H9 (cell line): ENCODE data around the gene C10orf71. TPM values are rescaled to one million over a fixed set of nuclear protein-coding genes. Genes with fewer than 3 reads are reported as not detected.

Experiments
- DNase-seq: peaks from one replicate; pipeline ENCODE4 v3.0.0-alpha.2; 2017
- H2AFZ ChIP-seq: one replicate; pipeline ENCODE4 v1.6.1; 2013; ENCODE audit warnings: mild to moderate bottlenecking, low read length, control low read depth, moderate library complexity
- H2AK5ac ChIP-seq: 2 replicates; pipeline ENCODE4 v1.6.1; 2013; ENCODE audit warnings: low read length, control low read depth, mixed read lengths; ENCODE audit not compliant: insufficient read length
- H2BK120ac ChIP-seq: one replicate; pipeline ENCODE4 v1.6.1; 2013; ENCODE audit warnings: low read depth, mild to moderate bottlenecking, low read length, control low read depth, inconsistent platforms; ENCODE audit not compliant: poor library complexity, severe bottlenecking
- H2BK12ac ChIP-seq: 2 replicates; pipeline ENCODE4 v1.6.1; 2013; ENCODE audit warnings: low read length, control low read depth, mixed read lengths, low read depth; ENCODE audit not compliant: insufficient read length
- H2BK15ac ChIP-seq: 2 replicates; pipeline ENCODE4 v1.6.1; 2013; ENCODE audit warnings: low read depth, low read length, control low read depth
- H2BK20ac ChIP-seq: one replicate; pipeline ENCODE4 v1.6.1; 2013; ENCODE audit warnings: low read depth, mild to moderate bottlenecking, low read length, control low read depth, inconsistent platforms; ENCODE audit not compliant: poor library complexity, severe bottlenecking
- H2BK5ac ChIP-seq: 2 replicates; pipeline ENCODE4 v1.6.1; 2013; ENCODE audit warnings: low read length, control low read depth, mixed read lengths; ENCODE audit not compliant: insufficient read length
- H3K14ac ChIP-seq: 2 replicates; pipeline ENCODE4 v1.6.1; 2013; ENCODE audit warnings: low read length, control low read depth; ENCODE audit not compliant: insufficient read depth
- H3K18ac ChIP-seq: 2 replicates; pipeline ENCODE4 v1.6.1; 2013; ENCODE audit warnings: low read depth, mild to moderate bottlenecking, mixed read lengths, low read length, control low read depth; ENCODE audit not compliant: insufficient read length
- H3K23ac ChIP-seq: 2 replicates; pipeline ENCODE4 v1.6.1; 2013; ENCODE audit warnings: low read length, control low read depth, mixed read lengths, low read depth; ENCODE audit not compliant: insufficient read length
- H3K23me2 ChIP-seq: 2 replicates; pipeline ENCODE4 v1.6.1; 2013; ENCODE audit warnings: low read depth, mild to moderate bottlenecking, mixed read lengths, low read length, control low read depth; ENCODE audit not compliant: insufficient read length, poor library complexity, severe bottlenecking
- H3K27ac ChIP-seq: 2 replicates; pipeline ENCODE4 v1.5.1; 2013; ENCODE audit warnings: low read length, control low read depth, mixed read lengths, low read depth; ENCODE audit not compliant: insufficient read length
- H3K27me3 ChIP-seq: 2 replicates; pipeline ENCODE4 v1.6.1; 2013; ENCODE audit warnings: low read length, control low read depth, inconsistent platforms; ENCODE audit not compliant: insufficient read depth
- H3K4ac ChIP-seq: 2 replicates; pipeline ENCODE4 v1.6.1; 2013; ENCODE audit warnings: low read depth, mild to moderate bottlenecking, control low read depth, inconsistent platforms, low read length, moderate library complexity
- H3K4me1 ChIP-seq: 2 replicates; pipeline ENCODE4 v1.6.1; 2013; ENCODE audit warnings: low read length, control low read depth, inconsistent platforms; ENCODE audit not compliant: insufficient read depth
- H3K4me2 ChIP-seq: 2 replicates; pipeline ENCODE4 v1.6.1; 2013; ENCODE audit warnings: low read length, control low read depth, mixed read lengths; ENCODE audit not compliant: insufficient read length, insufficient read depth
- H3K56ac ChIP-seq: 2 replicates; pipeline ENCODE4 v1.6.1; 2013; ENCODE audit warnings: low read depth, mild to moderate bottlenecking, mixed read lengths, low read length, control low read depth; ENCODE audit not compliant: insufficient read length
- H3K79me1 ChIP-seq: 2 replicates; pipeline ENCODE4 v1.6.1; 2013; ENCODE audit warnings: low read depth, mild to moderate bottlenecking, moderate library complexity, low read length, control low read depth, inconsistent platforms; ENCODE audit not compliant: insufficient read depth, poor library complexity, severe bottlenecking
- H3K79me2 ChIP-seq: 2 replicates; pipeline ENCODE4 v1.6.1; 2013; ENCODE audit warnings: low read length, control low read depth, inconsistent platforms; ENCODE audit not compliant: insufficient read depth
- H3K9ac ChIP-seq: 2 replicates; pipeline ENCODE4 v1.6.1; 2013; ENCODE audit warnings: low read length, control low read depth, mixed read lengths; ENCODE audit not compliant: insufficient read length; ENCODE audit errors: extremely low read depth
- H3K9me3 ChIP-seq: one replicate; pipeline ENCODE4 v1.6.1; 2013; ENCODE audit warnings: low read depth, low read length, inconsistent platforms; ENCODE audit not compliant: control insufficient read depth
- H3T11ph ChIP-seq: one replicate; pipeline ENCODE4 v1.6.1; 2013; ENCODE audit warnings: mild to moderate bottlenecking, low read length, control low read depth, inconsistent platforms
- H4K20me1 ChIP-seq: one replicate; pipeline ENCODE4 v1.6.1; 2013; ENCODE audit not compliant: control insufficient read depth, insufficient read length, insufficient read depth
- H4K5ac ChIP-seq: 2 replicates; pipeline ENCODE4 v1.6.1; 2013; ENCODE audit warnings: low read depth, mild to moderate bottlenecking, mixed read lengths, low read length, control low read depth; ENCODE audit not compliant: insufficient read length
- H4K8ac ChIP-seq: replicated peaks from 2 replicates; pipeline ENCODE4 v1.6.1; 2013; ENCODE audit warnings: low read length, control low read depth, mixed read lengths, low read depth; ENCODE audit not compliant: insufficient read length
- H4K91ac ChIP-seq: 2 replicates; pipeline ENCODE4 v1.6.1; 2013; ENCODE audit warnings: low read depth, mild to moderate bottlenecking, moderate library complexity, mixed read lengths, low read length, control low read depth; ENCODE audit not compliant: insufficient read length
- H3K27ac Mint-ChIP-seq, 3 experiments: 2 replicates in 2 of 3; 3 replicates in 1 of 3; pipeline ENCODE4 v1.8.0; 2020 to 2021; ENCODE audit warnings: mixed read lengths in 3 of 3, mild to moderate bottlenecking in 1 of 3, moderate library complexity in 1 of 3
- H3K27me3 Mint-ChIP-seq: 2 replicates; pipeline ENCODE4 v1.8.0; 2021; ENCODE audit warnings: low read depth, mild to moderate bottlenecking, moderate library complexity, mixed read lengths
- H3K36me3 Mint-ChIP-seq, 3 experiments: 2 replicates in 2 of 3; 3 replicates in 1 of 3; pipeline ENCODE4 v1.8.0; 2020 to 2021; ENCODE audit warnings: low read depth in 3 of 3, mixed read lengths in 3 of 3; ENCODE audit not compliant: insufficient read depth in 1 of 3
- H3K4me1 Mint-ChIP-seq, 2 experiments: 2 replicates each; pipeline ENCODE4 v1.8.0; 2020; ENCODE audit warnings: mixed read lengths in 2 of 2
- H3K4me3 Mint-ChIP-seq, 2 experiments: 2 replicates in 1 of 2; 3 replicates in 1 of 2; pipeline ENCODE4 v1.8.0; 2020 to 2021; ENCODE audit warnings: mild to moderate bottlenecking in 2 of 2, mixed read lengths in 2 of 2, moderate library complexity in 1 of 2
- H3K9me3 Mint-ChIP-seq, 2 experiments: 2 replicates in 1 of 2; 3 replicates in 1 of 2; pipeline ENCODE4 v1.8.0; 2020; ENCODE audit warnings: mild to moderate bottlenecking in 2 of 2, mixed read lengths in 2 of 2, moderate library complexity in 1 of 2
- WGBS: extraction: QIAGEN DNeasy Blood & Tissue Kit; methylation state at CpG from one replicate; pipeline ENCODE4 v1.1.7; 2013; ENCODE audit warnings: missing lambda C conversion rate, low lambda C conversion rate, mixed read lengths; ENCODE audit not compliant: insufficient read length; ENCODE audit errors: extremely low coverage; 5-methylcytosine and 5-hydroxymethylcytosine counted together
- total RNA-seq: library from RNA; stranded (reverse); gene quantifications from 2 replicates; pipeline ENCODE4 v1.2.1, GENCODE V29; 2021
- TF ChIP-seq, protein P1 (sequence below): fragments of 200-600 bp; sonication (generic); conservative IDR thresholded peaks from 3 replicates; pipeline ENCODE4 v1.8.0; 2021; ENCODE audit warnings: antibody characterized with exemption, mild to moderate bottlenecking

Gene C10orf71
- total RNA-seq, 1 experiment from 2014 or later: not detected

DNA sequence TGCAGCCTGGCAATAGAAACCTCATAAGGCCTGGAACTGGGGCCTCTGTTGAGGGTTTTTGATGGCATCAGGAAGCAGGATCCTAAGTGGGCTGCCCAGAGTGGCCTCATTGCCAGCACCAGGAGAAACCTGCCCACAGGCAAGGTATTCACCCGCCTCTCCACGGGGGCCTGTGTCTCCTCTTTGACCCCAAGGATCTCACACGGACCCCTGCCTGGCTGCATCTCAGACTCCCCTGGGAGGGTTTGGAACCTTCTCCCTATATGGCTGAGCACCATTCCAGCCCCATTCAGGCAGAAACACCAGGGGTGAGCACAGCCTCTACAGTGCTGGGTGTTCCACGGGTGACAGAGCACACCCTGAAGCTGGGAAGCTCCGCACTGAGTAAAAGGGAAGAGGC lies 14.6 kb upstream of the C10orf71 start:
- H2AK5ac ChIP-seq: no peak overlapping the region

More for the DNA sequence above, 14.6 kb upstream of the C10orf71 start:
- Histone ChIP-seq H4K5ac (no peak overlapping the region), H3K9ac (no peak overlapping the region), H4K91ac (no peak overlapping the region), H3K4ac (no peak overlapping the region), H3K79me2 (no peaks in the 10 kb centered on the region), H3K14ac (no peak overlapping the region), H3K4me1 (no peaks in the 10 kb centered on the region), H3K27ac (no peak overlapping the region), H3K9me3 (no peaks in the 10 kb centered on the region), H3K79me1 (no peaks in the 10 kb centered on the region), H4K8ac (no peak overlapping the region), H2BK15ac (no peak overlapping the region), H2BK20ac (no peak overlapping the region), H3K23ac (no peak overlapping the region), H3K18ac (no peak overlapping the region), H2BK120ac (no peak overlapping the region), H3K23me2 (no peaks in the 10 kb centered on the region), H3K4me2 (no peak overlapping the region), H4K20me1 (no peaks in the 10 kb centered on the region), H3K27me3 (no peaks in the 10 kb centered on the region), H2BK12ac (no peak overlapping the region), H3K56ac (no peak overlapping the region), H3T11ph (no peak overlapping the region), H2BK5ac (no peak overlapping the region), H2AFZ (no peak overlapping the region)
- no peak overlapping the region for H3K27ac Mint-ChIP-seq
- no peaks in the 10 kb centered on the region for H3K9me3 Mint-ChIP-seq
- H3K36me3 Mint-ChIP-seq: no peaks in the 10 kb centered on the region
- no peak overlapping the region for H3K4me3 Mint-ChIP-seq
- H3K27me3 Mint-ChIP-seq: no peaks in the 10 kb centered on the region; the same call in 1 of the 2 replicates
- TF ChIP-seq, protein P1, sequence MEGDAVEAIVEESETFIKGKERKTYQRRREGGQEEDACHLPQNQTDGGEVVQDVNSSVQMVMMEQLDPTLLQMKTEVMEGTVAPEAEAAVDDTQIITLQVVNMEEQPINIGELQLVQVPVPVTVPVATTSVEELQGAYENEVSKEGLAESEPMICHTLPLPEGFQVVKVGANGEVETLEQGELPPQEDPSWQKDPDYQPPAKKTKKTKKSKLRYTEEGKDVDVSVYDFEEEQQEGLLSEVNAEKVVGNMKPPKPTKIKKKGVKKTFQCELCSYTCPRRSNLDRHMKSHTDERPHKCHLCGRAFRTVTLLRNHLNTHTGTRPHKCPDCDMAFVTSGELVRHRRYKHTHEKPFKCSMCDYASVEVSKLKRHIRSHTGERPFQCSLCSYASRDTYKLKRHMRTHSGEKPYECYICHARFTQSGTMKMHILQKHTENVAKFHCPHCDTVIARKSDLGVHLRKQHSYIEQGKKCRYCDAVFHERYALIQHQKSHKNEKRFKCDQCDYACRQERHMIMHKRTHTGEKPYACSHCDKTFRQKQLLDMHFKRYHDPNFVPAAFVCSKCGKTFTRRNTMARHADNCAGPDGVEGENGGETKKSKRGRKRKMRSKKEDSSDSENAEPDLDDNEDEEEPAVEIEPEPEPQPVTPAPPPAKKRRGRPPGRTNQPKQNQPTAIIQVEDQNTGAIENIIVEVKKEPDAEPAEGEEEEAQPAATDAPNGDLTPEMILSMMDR: no peak
- WGBS: no CpG with 5 or more reads among the region's 5 CpGs
- DNase-seq: no peak
- H3K4me1 Mint-ChIP-seq: peaks cover 0 to 3% of the 10 kb centered on the region in 2 experiments; a peak in 1 of 4 replicates
